Skeletal muscle tissue (tissue), 4 donors: ENCODE data around the gene FADS3. TPM values are rescaled to one million over a fixed set of nuclear protein-coding genes. Genes with fewer than 3 reads are reported as not detected.

Source experiments
- H3K27ac ChIP-seq: one replicate; pipeline ENCODE4 v1.7.0; 2013; ENCODE audit warnings: mild to moderate bottlenecking, low read depth, low read length, inconsistent platforms
- H3K27me3 ChIP-seq, 3 donors: one replicate each; pipeline ENCODE4 v1.7.0; 2013; ENCODE audit warnings: low read length in 3 of 3; ENCODE audit not compliant: control insufficient read depth in 3 of 3, insufficient read depth in 3 of 3
- H3K36me3 ChIP-seq, 3 donors: one replicate each; pipeline ENCODE4 v1.7.0; 2013; ENCODE audit warnings: low read length in 3 of 3; ENCODE audit not compliant: control insufficient read depth in 3 of 3, insufficient read depth in 3 of 3
- H3K4me1 ChIP-seq, 3 donors: one replicate each; pipeline ENCODE4 v1.7.0; 2013; ENCODE audit warnings: low read length in 3 of 3, mild to moderate bottlenecking in 3 of 3; ENCODE audit not compliant: control insufficient read depth in 3 of 3, insufficient read depth in 3 of 3
- H3K4me3 ChIP-seq, 3 donors: one replicate each; pipeline ENCODE4 v1.7.0; 2013; ENCODE audit warnings: low read length in 3 of 3
- H3K9ac ChIP-seq, 3 donors: one replicate each; pipeline ENCODE4 v1.7.0; 2013; ENCODE audit warnings: low read length in 3 of 3, mild to moderate bottlenecking in 3 of 3, moderate library complexity in 2 of 3, low read depth in 1 of 3
- H3K9me3 ChIP-seq, 3 donors: one replicate each; pipeline ENCODE4 v1.7.0; 2013; ENCODE audit warnings: low read length in 3 of 3; ENCODE audit not compliant: control insufficient read depth in 3 of 3
- total RNA-seq: library from RNA; depleted of rRNA; stranded (reverse); fragments of >200 nt; gene quantifications from one replicate; pipeline ENCODE4 v1.2.3, GENCODE V29; 2014
- donor health status: Osteomylitis.

FADS3 gene
- total RNA-seq, 1 donor from 2014 or later: 43.3 TPM

GRCh38 chr11:61853698-61854169 lies 37.6 kb downstream of the FADS3 start:
- Histone ChIP-seq H3K27ac (no peak overlapping the region), H3K36me3 (peaks cover 0 to 2% (median 0%) of the 10 kb centered on the region in 3 donors), H3K9ac (no peak overlapping the region), H3K9me3 (no peaks in the 10 kb centered on the region), H3K4me1 (peaks cover 11 to 19% (median 12%) of the 10 kb centered on the region in 3 donors), H3K4me3 (no peak overlapping the region), H3K27me3 (peaks cover 0 to 11% (median 3%) of the 10 kb centered on the region in 3 donors)

- peaks cover 11 to 19% (median 12%) of the 10 kb centered on the region in 3 donors for H3K4me1 ChIP-seq
- peak overlapping the region; percentile 9 for H3K27ac ChIP-seq
- no peak overlapping the region for H3K9ac ChIP-seq
- no peak overlapping the region for H3K4me3 ChIP-seq
- H3K36me3 ChIP-seq: peaks cover 3 to 12% (median 7%) of the 10 kb centered on the region in 3 donors
- peaks cover 0 to 11% (median 8%) of the 10 kb centered on the region in 3 donors for H3K27me3 ChIP-seq
- no peaks in the 10 kb centered on the region for H3K9me3 ChIP-seq
Measured at GRCh38 chr11:61851900-61852295, 39.4 kb downstream of the FADS3 start.

- H3K9me3 ChIP-seq: no peaks in the 10 kb centered on the region
- peaks cover 3 to 12% (median 7%) of the 10 kb centered on the region in 3 donors for H3K36me3 ChIP-seq
- H3K9ac ChIP-seq: no peak overlapping the region
- H3K27ac ChIP-seq: peak overlapping the region; percentile 9
- H3K27me3 ChIP-seq: peaks cover 0 to 11% (median 8%) of the 10 kb centered on the region in 3 donors
- peaks cover 11 to 19% (median 12%) of the 10 kb centered on the region in 3 donors for H3K4me1 ChIP-seq
- no peak overlapping the region for H3K4me3 ChIP-seq
Measured at GRCh38 chr11:61851113-61851899, 40.0 kb downstream of the FADS3 start.

- Histone ChIP-seq H3K9me3 (no peaks in the 10 kb centered on the region), H3K27ac (peak overlapping the region; percentile 9), H3K4me3 (no peak overlapping the region), H3K36me3 (peaks cover 3 to 12% (median 7%) of the 10 kb centered on the region in 3 donors), H3K27me3 (peaks cover 0 to 11% (median 8%) of the 10 kb centered on the region in 3 donors), H3K4me1 (peaks cover 6 to 18% (median 8%) of the 10 kb centered on the region in 3 donors), H3K9ac (no peak overlapping the region)
Measured at GRCh38 chr11:61850687-61851086, 40.7 kb downstream of the FADS3 start.

- no peak overlapping the region for H3K4me3 ChIP-seq
- H3K36me3 ChIP-seq: peaks cover 4 to 12% (median 7%) of the 10 kb centered on the region in 3 donors
- peaks cover 0 to 6% (median 3%) of the 10 kb centered on the region in 3 donors for H3K4me1 ChIP-seq
- no peaks in the 10 kb centered on the region for H3K9me3 ChIP-seq
- H3K9ac ChIP-seq: no peak overlapping the region
- peaks cover 0 to 11% (median 8%) of the 10 kb centered on the region in 3 donors for H3K27me3 ChIP-seq
- H3K27ac ChIP-seq: no peak overlapping the region
Measured at GRCh38 chr11:61848631-61849030, 42.7 kb downstream of the FADS3 start.

GRCh38 chr11:61847914-61848581 lies 43.3 kb downstream of the FADS3 start:
- Histone ChIP-seq H3K4me1 (peaks cover 0 to 6% (median 3%) of the 10 kb centered on the region in 3 donors), H3K9ac (no peak overlapping the region), H3K36me3 (peaks cover 4 to 12% (median 7%) of the 10 kb centered on the region in 3 donors), H3K27ac (no peak overlapping the region), H3K27me3 (peaks cover 0 to 11% (median 8%) of the 10 kb centered on the region in 3 donors), H3K9me3 (no peaks in the 10 kb centered on the region), H3K4me3 (no peak overlapping the region)

GRCh38 chr11:61846362-61847020 lies 44.9 kb downstream of the FADS3 start:
- peak overlapping the region; percentile 19 for H3K27ac ChIP-seq
- H3K36me3 ChIP-seq: peaks cover 7 to 17% (median 9%) of the 10 kb centered on the region in 3 donors
- H3K4me3 ChIP-seq: no peak overlapping the region
- peaks cover 0 to 8% (median 6%) of the 10 kb centered on the region in 3 donors for H3K27me3 ChIP-seq
- H3K9ac ChIP-seq: no peak overlapping the region
- H3K9me3 ChIP-seq: no peaks in the 10 kb centered on the region
- peaks cover 0 to 6% (median 3%) of the 10 kb centered on the region in 3 donors for H3K4me1 ChIP-seq

- peaks cover 0 to 3% (median 0%) of the 10 kb centered on the region in 3 donors for H3K4me1 ChIP-seq
- H3K9me3 ChIP-seq: no peaks in the 10 kb centered on the region
- H3K9ac ChIP-seq: no peak overlapping the region
- peaks cover 14 to 26% (median 15%) of the 10 kb centered on the region in 3 donors for H3K36me3 ChIP-seq
- H3K27ac ChIP-seq: no peak overlapping the region
- no peak overlapping the region for H3K4me3 ChIP-seq
- peaks cover 0 to 6% (median 0%) of the 10 kb centered on the region in 3 donors for H3K27me3 ChIP-seq
Measured at GRCh38 chr11:61844909-61845565, 46.3 kb downstream of the FADS3 start.

GRCh38 chr11:61842528-61842820 lies 48.9 kb downstream of the FADS3 start:
- Histone ChIP-seq H3K4me3 (no peak overlapping the region), H3K36me3 (peaks cover 7 to 21% (median 18%) of the 10 kb centered on the region in 3 donors), H3K4me1 (peaks cover 0 to 3% (median 0%) of the 10 kb centered on the region in 3 donors), H3K9me3 (no peaks in the 10 kb centered on the region), H3K9ac (no peak overlapping the region), H3K27ac (no peak overlapping the region), H3K27me3 (no peaks in the 10 kb centered on the region)
